Measurements from ENCODE around the gene AFAP1L1. TPM values are rescaled to one million over a fixed set of nuclear protein-coding genes. Genes with fewer than 3 reads are reported as not detected.

AFAP1L1 gene
- total RNA-seq, 1 experiment from 2014 or later: 10.3 TPM

DNA sequence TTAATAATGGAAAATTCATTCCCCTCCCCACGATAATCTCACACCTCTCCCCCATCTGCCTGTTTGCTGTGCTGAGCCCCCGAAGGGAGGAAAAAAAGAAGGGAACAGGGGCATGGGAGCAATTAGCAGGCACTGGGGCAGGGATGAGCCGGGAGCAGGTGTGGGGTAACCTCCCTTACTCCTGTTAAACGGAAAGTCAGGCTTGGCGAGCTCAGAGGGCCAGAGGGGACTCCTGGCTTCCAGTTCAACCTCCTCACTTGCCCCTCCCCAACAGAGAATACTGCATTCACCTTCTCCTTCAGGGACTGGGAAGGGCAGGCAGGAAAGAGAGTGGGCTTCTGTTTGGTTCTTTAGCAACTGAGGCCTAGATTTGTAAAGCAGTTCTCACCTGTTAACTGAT is 1.6 kb downstream of the AFAP1L1 start:
- H3K9me3 Mint-ChIP-seq (ENCODE audit: low read depth, unreplicated experiment): no peaks in the 10 kb centered on the region
- no peak for TF ChIP-seq CTCF (IDR thresholded peaks at IDR 0.05; ENCODE audit: unreplicated experiment)
- H3K4me1 Mint-ChIP-seq (ENCODE audit: low read depth, unreplicated experiment): peaks cover 16% of the 10 kb centered on the region
- intact Hi-C loops (cut with micrococcal nuclease; ENCODE audit: unreplicated experiment): no loop called here
- H3K4me3 Mint-ChIP-seq (ENCODE audit: low read depth, unreplicated experiment): no peak overlapping the region
- DNase-seq: no peak
- CTCF ChIA-PET: no interaction called here
- BruUV-seq (replicated peaks): no TSS peak
- no peak overlapping the region for H3K27ac Mint-ChIP-seq (ENCODE audit: unreplicated experiment)
- H3K27me3 Mint-ChIP-seq (ENCODE audit: unreplicated experiment): no peaks in the 10 kb centered on the region
- H3K36me3 Mint-ChIP-seq (ENCODE audit: insufficient read depth, unreplicated experiment): peaks cover 16% of the 10 kb centered on the region

- Mint-ChIP-seq H3K4me1 (ENCODE audit: low read depth, unreplicated experiment) (peaks cover 16% of the 10 kb centered on the region), H3K36me3 (ENCODE audit: insufficient read depth, unreplicated experiment) (peaks cover 16% of the 10 kb centered on the region), H3K4me3 (ENCODE audit: low read depth, unreplicated experiment) (no peak overlapping the region), H3K9me3 (ENCODE audit: low read depth, unreplicated experiment) (no peaks in the 10 kb centered on the region), H3K27me3 (ENCODE audit: unreplicated experiment) (no peaks in the 10 kb centered on the region), H3K27ac (ENCODE audit: unreplicated experiment) (no peak overlapping the region)
- intact Hi-C loops (cut with micrococcal nuclease; ENCODE audit: unreplicated experiment): no loop called here
- BruUV-seq (replicated peaks): no TSS peak
- DNase-seq: no peak
- no peak for TF ChIP-seq CTCF (IDR thresholded peaks at IDR 0.05; ENCODE audit: unreplicated experiment)
- CTCF ChIA-PET: interaction anchor here (0.7 kb wide), 1 partner anchor 537 kb away, joined by 7 read pairs; no protein-coding TSS in a partner anchor
Observed at GRCh38 chr5:149273950-149274349, 2.3 kb downstream of the AFAP1L1 start.

DNA sequence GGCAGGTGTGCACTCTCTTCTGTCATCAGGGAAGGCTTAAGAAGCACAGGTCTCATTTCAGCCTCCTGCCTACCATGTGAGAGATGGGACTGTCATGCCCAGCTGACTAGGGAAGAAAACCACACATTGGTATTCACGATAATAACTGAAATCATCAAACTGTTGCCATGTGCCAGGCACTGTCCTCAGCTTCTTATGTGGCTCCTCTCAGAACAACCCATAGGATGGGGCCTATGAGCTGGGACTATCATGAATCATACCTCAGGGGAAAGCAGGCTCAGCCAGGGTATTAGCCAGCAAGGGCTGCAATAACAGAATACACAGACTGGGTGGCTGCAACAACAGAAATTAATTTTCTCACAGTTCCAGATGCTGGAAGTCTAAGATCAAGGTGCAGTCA is 3.3 kb downstream of the AFAP1L1 start:
- intact Hi-C loops (cut with micrococcal nuclease; ENCODE audit: unreplicated experiment): no loop called here
- Mint-ChIP-seq H3K27me3 (ENCODE audit: unreplicated experiment) (no peaks in the 10 kb centered on the region), H3K36me3 (ENCODE audit: insufficient read depth, unreplicated experiment) (peaks cover 16% of the 10 kb centered on the region), H3K9me3 (ENCODE audit: low read depth, unreplicated experiment) (no peaks in the 10 kb centered on the region), H3K27ac (ENCODE audit: unreplicated experiment) (no peak overlapping the region), H3K4me1 (ENCODE audit: low read depth, unreplicated experiment) (peaks cover 16% of the 10 kb centered on the region), H3K4me3 (ENCODE audit: low read depth, unreplicated experiment) (no peak overlapping the region)
- no peak for DNase-seq
- no peak for TF ChIP-seq CTCF (IDR thresholded peaks at IDR 0.05; ENCODE audit: unreplicated experiment)
- CTCF ChIA-PET: interaction anchor here (0.7 kb wide), 2 partner anchors 538 to 780 kb away, joined by 5 to 7 read pairs; no protein-coding TSS in a partner anchor
- BruUV-seq (replicated peaks): no TSS peak

DNA sequence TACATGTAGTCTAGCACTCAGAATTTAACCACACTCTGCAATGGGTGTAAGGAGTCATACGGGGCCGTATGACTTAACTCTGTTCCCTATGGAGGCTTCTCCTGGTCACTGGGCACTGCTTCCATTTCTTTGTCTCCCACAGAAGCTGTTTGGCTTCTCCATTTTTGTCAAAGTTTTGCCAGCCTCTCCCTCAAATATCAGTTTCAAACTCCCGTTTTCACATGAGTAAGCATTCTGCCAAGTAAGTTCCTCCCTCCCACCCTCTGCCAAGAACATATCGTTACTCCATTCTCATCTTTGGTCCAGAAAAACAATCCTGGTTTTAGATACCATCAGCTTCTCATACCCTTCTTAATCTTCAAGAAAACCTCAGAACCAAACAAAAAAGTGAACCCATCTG is 6.1 kb downstream of the AFAP1L1 start:
- BruUV-seq (replicated peaks): no TSS peak
- no peaks in the 10 kb centered on the region for H3K36me3 Mint-ChIP-seq (ENCODE audit: insufficient read depth, unreplicated experiment)

More for the DNA sequence above, 6.1 kb downstream of the AFAP1L1 start:
- H3K4me1 Mint-ChIP-seq (ENCODE audit: low read depth, unreplicated experiment): no peaks in the 10 kb centered on the region
- H3K27me3 Mint-ChIP-seq (ENCODE audit: unreplicated experiment): no peaks in the 10 kb centered on the region
- intact Hi-C loops (cut with micrococcal nuclease; ENCODE audit: unreplicated experiment): no loop called here
- no peaks in the 10 kb centered on the region for H3K9me3 Mint-ChIP-seq (ENCODE audit: low read depth, unreplicated experiment)
- no peak overlapping the region for H3K27ac Mint-ChIP-seq (ENCODE audit: unreplicated experiment)
- H3K4me3 Mint-ChIP-seq (ENCODE audit: low read depth, unreplicated experiment): no peak overlapping the region
- no peak for DNase-seq
- CTCF ChIA-PET: no interaction called here
- TF ChIP-seq CTCF (IDR thresholded peaks at IDR 0.05; ENCODE audit: unreplicated experiment): no peak
